NOMO-1 (cell line): Measurements from ENCODE around the gene NCOA1.

Experiments
- DNase-seq, 2 experiments: peaks; one replicate each; lab custom pipeline; 2025; ENCODE audit not compliant: unreplicated experiment in 2 of 2; lab: John Stamatoyannopoulos, UW

The NCOA1 gene

DNA sequence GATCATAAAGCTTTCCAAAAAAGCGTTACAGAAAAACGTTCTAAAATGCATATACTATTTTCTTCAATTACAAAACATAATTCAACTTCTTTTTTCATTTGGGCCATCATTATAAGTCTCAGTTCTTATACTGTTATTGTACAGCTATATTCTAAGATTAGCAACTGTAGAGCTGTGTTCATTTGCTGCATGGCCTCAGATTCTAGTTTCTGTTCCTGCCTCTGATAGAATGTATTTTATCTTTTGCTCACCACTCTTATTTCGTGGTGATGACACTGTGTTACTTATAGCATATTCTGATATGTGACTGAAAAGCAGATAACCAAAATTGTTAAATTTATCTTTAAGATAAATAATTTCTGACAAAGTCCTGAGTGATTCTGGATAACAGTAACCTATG is 234.9 kb downstream of the NCOA1 start:
- DNase-seq, result no peak

DNA sequence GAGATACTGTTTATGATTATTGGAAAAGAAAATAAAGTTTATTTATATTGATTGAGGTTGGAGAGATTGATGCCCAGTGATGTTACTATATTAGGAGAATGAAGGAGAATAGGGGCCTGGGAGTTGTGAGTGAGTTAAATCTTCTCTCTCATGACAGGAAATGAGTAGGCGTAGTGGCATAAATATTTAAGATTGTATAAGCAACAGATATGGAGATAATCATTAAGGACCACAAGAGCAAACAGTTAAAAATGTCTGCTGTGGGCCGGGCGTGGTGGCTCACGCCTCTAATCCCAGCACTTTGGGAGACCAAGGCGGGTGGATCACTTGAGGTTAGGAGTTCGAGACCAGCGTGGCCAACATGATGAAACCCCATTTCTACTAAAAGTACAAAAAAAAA is 239.4 kb downstream of the NCOA1 start:
- no peak for DNase-seq

DNA sequence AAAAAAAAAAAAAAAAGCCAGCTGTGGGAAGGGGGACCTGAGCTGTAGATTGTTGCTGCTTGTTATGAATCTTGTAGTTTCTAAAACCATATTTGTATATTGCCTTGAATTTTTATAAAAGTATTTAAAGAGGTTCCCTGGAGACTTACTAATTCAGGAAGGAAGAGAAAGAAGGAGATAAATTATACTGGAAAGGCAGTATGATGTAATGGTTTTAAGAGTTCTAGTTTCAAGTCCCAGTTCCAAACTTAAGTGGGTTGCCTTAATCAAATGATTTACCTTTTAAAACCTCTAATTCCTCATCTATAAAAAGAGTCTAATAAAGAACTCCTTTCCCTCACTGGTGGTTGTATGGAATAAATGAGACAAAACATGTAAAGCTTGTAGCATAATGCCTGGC is 240.0 kb downstream of the NCOA1 start:
- DNase-seq, result no peak

DNA sequence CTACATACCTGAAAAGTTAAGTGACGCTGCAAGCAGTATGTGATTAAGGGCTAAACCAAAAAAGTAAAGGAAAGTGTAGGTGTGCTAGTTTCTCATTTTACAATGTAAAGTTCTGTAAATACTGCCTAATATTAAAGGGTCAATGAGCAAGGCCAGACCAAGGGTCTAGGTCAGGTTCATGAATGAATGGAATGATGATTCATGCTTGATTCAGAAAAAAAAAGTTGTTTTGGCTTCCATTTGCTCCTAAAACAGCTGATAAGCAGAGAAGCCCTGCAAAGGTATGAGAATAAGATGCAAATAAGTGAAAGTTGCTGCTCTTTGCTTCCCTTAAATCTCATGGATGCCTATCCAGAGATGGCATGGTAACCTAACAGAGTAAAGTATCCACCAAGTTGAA is 240.9 kb downstream of the NCOA1 start:
- no peak for DNase-seq

DNA sequence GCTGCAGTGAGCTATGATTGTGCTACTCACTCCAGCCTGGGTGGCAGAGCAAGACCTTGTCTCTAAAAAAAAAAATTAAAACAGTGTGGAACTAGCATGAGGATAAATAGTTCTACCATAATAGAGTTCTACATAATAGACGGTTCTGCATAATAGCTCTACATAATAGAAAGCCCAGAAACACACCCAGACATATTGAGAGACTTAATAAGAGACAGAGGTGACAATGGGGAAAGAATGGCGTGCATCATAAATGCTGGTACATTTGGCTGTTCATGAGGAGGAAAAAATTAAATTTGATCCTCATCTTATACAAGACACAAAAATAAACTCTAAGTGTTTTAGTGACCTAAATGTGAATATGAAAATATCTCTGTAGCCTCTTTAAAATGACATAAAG is 243.7 kb downstream of the NCOA1 start:
- no peak for DNase-seq

DNA sequence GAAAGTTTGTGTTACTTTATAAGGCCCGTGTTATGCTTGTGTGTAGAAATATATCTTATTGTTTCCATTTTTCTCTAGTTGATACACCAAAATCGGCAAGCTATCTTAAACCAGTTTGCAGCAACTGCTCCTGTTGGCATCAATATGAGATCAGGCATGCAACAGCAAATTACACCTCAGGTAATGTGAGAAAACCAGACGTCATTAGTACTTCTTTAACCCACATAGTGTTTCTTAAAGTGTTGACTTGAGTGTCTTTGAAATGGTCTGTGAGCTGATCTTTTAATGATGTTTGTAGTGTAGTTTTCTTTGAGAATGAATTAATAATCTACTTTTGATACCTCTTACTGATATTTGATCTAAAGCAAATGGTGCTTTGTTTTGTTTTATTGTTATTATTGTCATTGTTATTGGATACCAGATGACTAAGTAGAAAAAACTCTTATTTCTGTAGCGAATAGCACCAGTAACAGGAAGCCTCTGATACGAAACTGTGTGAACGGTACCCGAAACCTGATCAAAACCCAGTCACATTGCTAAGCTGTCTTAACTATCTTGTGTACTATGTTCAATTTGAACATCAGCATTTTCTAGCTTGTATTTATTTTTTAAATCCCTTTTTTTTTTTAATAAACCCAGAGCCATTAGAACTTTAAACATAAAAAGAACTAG is 248.4 kb downstream of the NCOA1 start:
- DNase-seq, result no peak

DNA sequence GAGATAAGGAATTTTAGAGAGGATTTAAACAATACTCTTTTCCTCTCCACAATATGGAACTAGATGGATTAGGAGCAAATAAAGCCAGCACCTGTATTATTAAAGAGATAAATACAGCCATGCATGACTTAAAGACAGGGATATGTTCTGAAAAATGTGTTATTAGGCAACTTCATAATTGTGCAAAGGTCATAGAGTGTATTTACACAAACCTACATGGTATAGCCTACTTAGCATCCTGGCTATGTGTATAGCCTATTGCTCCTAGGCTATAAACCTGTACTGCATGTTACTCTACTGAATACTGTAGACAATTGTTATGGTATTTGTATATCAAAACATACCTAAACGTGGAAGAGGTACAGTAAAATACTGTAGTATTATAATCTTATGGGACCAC is 249.1 kb downstream of the NCOA1 start:
- no peak for DNase-seq

DNA sequence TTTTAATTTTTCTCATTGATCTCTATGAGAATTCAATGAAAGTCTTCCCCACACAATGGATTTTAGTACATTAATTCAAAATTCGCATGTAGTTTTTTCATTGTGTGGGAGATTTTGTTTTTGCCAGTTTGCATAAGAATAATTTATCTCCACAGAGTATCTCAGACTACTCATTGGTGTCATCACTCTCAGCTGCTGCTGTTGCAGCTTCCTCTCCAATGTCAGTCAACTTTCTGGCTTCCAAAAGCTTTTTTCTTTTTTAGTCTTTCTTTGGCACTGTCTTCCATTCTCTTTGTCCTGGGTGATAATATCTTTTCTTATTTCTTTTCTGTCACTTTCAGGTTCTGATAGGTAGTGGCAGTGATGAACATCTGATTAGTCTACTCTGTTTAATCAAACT is 251.7 kb downstream of the NCOA1 start:
- DNase-seq, result no peak

DNA sequence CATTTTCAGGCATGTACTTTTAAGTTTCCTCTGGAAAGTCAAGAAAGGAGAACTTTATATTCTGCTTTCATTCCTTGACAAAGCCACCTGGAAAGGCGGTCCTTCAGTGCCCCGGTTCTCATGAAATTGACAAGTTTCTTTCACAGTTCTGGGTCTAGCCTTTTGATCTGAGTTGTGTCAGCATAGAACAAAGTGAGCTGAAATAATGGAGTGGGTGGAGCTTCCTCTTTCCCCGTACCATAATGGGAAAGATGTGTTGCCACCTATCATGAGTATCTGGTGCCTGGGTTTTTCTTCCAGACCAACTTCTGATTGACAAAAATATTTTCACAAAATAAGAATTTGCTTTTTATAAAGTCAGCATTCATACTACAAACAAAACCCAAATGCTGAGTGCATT is 252.9 kb downstream of the NCOA1 start:
- DNase-seq, result no peak

DNA sequence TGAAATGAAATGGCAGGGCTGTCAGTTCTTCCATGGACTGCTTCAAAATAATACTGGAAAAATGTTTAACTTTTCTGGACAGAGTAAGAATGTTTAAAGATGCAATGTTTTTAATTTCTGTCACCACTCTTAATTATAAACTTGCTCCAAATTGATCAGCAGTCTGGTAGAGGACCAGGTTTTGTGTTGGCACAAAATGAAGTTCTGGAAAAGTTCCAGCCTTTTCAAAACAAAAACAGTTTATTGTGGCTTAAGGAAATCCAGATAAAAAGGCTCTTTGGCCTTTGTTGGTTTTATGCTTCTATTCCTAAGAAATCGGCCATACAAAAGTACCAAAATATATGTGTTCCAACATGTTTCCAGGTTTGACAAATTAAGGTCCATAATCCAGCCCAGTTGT is 253.3 kb downstream of the NCOA1 start:
- no peak for DNase-seq

DNA sequence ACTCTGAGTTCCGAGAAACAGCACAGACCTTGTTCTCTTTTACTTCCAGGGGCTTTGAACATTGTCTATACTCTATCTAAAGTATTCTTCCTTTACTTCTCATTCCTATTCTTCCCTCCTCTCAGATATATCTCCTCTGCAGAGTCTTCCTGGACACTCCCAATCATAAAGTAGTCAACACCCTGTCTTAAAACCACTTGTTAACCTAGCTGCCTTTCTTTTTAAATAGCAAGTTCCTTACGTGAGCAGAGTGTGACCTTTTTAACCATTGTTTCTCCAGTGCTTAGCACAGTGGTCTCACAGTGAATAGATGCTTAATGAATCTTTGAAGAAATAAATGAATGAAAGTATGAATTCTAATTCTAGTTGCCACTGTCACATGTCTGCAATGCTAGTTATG is 254.8 kb downstream of the NCOA1 start:
- DNase-seq, result no peak

DNA sequence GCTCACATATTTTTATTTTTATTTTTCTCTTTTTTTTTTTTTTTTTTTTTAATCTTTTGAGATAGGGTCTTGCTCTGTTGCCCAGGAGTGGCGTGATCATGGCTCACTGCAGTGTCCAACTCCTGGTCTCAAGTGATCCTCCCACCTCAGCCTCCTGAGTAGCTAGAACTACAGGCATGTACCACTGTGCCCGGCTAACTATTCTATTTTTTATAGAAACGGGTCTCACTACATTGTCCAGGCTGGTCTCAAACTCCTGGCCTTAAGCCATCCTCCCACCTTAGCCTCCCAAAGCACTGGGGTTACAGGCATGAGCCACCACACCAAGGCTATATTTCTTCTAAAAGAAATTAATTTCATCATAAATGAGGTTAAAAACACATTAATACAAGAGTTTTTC is 256.2 kb downstream of the NCOA1 start:
- DNase-seq, result no peak

DNA sequence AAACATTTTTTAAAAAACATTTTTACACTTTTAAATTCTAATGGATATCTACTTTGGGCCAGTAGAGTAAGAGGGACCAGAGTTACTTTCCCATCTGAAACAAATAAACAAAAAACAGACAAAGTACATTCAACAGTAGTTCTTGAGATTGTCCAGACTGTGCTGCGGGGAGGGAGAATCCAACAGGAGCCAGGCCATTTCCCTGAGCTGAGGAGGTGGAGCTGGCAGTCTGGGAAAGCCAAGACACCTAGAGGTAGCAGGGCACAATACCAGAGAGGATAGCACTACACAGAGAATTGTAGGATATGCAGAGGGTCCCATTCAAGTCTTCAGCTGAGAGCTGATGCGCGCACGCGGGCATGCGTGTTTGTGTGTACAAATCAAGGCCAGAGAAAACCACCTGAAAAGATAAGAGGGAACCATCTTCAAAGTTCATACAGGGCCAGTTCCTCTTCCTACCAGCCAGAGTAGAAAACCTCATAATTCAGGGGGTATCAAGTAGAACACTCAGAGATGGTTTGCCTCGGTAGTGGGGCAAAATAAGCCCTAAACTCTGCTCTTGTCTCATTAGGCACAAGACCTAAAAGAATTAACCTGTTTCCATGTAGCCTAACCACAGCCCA is 258.1 kb downstream of the NCOA1 start:
- no peak for DNase-seq

DNA sequence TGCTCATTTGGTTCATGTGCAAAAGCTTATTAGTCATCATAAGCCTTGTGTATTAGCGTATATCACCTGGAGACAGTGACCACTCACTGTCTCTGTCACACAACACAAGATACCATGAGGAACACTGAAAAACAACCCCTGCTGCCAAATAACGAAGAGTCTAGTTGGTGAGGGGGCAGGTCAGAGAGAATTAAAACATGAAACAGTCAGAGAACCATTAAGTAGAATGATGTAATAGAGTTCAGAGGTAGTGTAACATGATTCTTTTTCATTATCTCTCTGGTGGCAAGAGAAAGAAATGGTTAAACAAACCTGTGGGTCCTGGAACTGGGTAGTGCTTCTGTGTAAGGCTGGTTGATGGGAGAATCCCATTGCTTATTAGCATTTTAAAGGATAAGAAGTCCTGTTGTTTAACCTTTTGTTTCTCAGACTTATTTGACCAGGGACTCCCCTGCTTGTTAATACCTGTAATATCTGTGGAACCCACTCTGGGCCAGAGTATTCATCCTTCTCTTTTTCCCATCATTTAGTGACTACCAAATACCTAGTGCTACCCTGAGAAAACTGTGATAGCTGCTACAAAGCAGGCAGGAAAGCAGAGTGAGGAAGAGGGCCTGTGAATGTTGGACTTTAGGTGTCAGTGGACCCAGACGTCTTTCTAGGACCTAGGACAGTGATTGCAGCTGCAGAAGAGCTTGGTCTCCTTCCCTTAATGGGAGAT is 264.1 kb downstream of the NCOA1 start:
- no peak for DNase-seq

DNA sequence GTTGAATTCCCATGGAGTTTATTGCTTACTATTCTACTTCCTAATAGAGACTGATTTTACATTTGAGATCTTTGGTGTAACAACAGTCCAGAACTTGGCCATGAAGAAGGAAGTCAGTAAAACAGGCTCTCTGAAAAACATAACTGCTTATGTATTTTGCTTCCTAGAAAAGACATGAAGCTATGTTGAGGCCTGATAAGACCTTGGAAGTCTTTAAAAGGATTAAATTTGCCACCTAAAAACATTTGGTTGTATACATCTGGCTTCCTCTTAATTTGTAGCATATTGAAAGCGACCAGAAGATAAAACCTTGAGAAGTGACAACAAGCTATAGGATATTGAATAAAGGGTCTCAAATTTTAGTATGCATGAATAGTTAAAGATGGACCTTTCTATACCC is 265.7 kb downstream of the NCOA1 start:
- no peak for DNase-seq

DNA sequence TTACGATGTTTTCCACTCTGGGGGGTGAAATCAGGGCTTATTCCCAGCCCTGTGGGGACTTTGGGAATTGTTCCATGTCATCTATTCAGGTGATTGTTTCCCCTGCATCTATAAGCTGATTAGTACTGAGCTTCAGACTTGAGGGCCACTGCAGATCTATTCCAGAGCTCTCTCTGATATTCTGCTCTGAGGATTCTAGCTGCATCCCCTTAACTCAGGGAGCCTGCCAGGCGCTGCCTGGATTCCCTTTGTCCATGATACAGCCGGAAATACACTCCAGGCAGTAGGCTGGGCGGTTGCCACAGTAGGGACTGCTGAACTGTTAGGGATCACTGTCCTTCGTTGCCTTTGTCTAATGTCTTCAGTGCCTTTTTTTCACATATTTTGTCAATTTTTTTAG is 270.8 kb downstream of the NCOA1 start:
- DNase-seq, result no peak

DNA sequence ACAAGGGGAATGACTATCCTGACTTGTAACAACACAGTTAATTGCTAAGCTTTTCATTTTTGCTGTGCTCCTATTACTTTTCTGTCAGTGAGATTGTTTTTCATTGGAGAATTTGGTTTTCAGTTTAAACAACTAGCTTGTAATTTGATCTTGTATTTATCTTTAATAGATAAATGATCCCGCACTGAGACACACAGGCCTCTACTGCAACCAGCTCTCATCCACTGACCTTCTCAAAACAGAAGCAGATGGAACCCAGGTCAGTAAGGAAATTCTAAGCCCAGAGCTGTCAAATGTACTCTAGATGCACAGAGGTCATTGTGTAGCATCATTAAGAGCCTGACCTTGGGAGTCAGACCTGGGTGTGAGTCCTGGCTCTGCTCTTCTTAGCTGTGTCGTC is 271.5 kb downstream of the NCOA1 start:
- DNase-seq, result no peak

DNA sequence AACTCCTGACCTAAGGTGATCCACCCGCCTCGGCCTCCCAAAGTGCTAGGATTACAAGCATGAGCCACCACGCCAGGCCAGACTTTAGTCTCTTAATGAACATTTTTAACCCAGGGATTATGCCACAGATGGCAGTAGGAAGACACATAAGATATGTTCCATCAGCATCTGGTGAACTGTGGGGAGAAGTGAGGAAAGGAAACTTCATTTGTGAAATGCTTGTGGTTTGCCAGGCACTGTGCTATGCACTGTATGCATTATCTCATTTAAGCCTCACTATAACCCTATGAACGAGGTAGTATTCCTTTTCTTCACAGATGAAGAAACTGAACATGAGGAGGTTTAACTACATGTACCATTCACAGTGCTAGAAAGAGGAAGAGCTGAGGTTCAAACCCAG is 272.8 kb downstream of the NCOA1 start:
- DNase-seq, result no peak

DNA sequence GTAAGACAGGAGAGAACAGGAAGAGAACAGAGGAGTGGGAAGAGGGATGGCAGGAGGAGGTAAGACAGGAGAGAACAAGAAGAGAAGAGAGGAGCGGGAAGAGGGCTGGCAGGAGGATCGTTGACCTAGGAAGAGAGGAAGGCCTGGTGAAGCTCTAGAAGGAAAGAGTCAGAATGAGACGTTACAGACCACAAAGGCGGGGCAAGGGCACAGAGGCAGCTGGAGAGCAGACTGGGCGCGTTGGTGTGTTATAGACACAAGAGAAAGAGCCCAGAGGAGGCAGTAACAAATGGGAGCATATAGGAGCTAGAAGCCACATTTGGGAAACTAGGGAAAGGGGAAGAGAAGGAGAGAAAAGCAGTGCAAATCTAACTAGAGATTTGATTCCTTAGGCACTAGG is 275.6 kb downstream of the NCOA1 start:
- DNase-seq, result no peak

DNA sequence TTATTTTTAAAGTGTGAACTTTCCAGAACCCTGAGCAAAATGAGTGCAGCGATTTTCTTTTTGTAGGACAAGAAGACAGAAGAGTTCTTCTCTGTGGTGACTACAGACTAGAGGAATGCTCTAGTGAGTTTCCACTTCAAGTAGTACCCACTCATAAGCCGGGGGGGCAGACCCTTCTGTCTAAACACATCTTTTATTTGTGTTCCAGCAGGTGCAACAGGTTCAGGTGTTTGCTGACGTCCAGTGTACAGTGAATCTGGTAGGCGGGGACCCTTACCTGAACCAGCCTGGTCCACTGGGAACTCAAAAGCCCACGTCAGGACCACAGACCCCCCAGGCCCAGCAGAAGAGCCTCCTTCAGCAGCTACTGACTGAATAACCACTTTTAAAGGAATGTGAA is 277.0 kb downstream of the NCOA1 start:
- DNase-seq, result no peak

DNA sequence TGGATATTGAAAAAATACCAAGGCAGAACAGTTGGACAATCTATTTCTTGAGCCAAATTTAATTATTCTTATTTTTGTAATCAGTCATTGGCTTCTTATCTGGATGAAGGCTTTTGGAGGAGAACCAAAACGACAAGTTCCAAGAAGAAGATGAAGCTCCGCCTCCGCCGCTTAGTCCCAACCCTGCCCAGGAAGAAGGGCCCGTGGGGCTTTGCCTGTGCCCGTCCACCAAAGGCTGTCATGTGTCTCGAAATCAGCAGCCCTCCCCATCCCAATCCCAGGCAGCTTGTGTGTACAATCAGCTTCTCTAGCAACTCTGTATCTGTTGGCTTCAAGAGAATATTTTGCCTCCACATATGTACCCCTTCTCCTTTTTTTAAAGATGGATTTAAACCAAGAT is 277.5 kb downstream of the NCOA1 start:
- no peak for DNase-seq

DNA sequence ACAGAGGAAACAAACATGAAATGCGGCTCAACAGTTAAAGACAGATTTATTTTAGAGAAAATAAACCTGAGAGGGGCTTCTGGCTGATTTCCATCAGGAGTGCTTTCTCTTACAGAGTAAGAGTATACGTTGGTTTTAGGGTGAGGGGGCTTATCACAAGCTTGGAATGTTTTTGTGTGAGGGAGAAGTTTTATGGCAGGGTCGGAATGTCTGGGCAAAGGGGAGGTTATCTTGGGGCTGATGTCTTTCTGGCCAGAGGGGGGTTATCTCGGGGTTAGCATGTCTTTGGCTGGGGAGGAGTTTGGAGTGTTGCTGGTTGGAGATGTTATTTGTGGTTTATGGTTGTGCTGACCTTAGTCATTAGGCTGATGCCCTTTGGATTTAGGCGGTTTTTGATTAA is 280.0 kb downstream of the NCOA1 start:
- no peak for DNase-seq
